WTC11 (cell line): Measurements from ENCODE around the gene TRRAP. TPM values are rescaled to one million over a fixed set of nuclear protein-coding genes. Genes with fewer than 3 reads are reported as not detected.

Source experiments
- ATAC-seq: fragments of 200-7000 bp; cut with Tn5 transposase; 2 replicates; pipeline ENCODE4 v1.10.0; 2021; ENCODE audit warnings: mild to moderate bottlenecking, moderate library complexity
- CTCF ChIA-PET: fragments of 300-600 bp; sonication (Branson Sonifier 250); formaldehyde crosslinking; loops from one replicate; lab custom pipeline; 2021; ENCODE audit warnings: antibody characterized with exemption; lab: Charles Lee
- POLR2A ChIA-PET: fragments of 350-600 bp; sonication (Branson Sonifier 250); formaldehyde crosslinking; loops from one replicate; lab custom pipeline; 2021; ENCODE audit warnings: antibody characterized with exemption; lab: Charles Lee
- DNase-seq: peaks from one replicate; pipeline ENCODE4 v3.0.0; 2021; ENCODE audit warnings: low spot score
- H3K27ac Mint-ChIP-seq: 2 replicates; pipeline ENCODE4 v1.8.0; 2021; ENCODE audit warnings: mixed read lengths
- H3K27me3 Mint-ChIP-seq: 2 replicates; pipeline ENCODE4 v1.8.0; 2021; ENCODE audit warnings: low read depth, mild to moderate bottlenecking, moderate library complexity, mixed read lengths
- H3K36me3 Mint-ChIP-seq: 2 replicates; pipeline ENCODE4 v1.8.0; 2021; ENCODE audit warnings: mixed read lengths
- H3K4me1 Mint-ChIP-seq: 2 replicates; pipeline ENCODE4 v1.8.0; 2022; ENCODE audit warnings: mixed read lengths
- H3K4me3 Mint-ChIP-seq: 2 replicates; pipeline ENCODE4 v1.8.0; 2021; ENCODE audit warnings: mild to moderate bottlenecking, moderate library complexity, mixed read lengths
- H3K9me3 Mint-ChIP-seq: 2 replicates; pipeline ENCODE4 v1.8.0; 2021; ENCODE audit warnings: mixed read lengths
- CREM ChIP-seq: sonication (generic); formaldehyde crosslinking; IDR thresholded peaks from 2 replicates; pipeline ENCODE4 v1.8.1; 2022; ENCODE audit warnings: mild to moderate bottlenecking, missing genetic modification reagents, moderate library complexity
- E2F1 ChIP-seq: sonication (generic); formaldehyde crosslinking; IDR thresholded peaks from 2 replicates; pipeline ENCODE4 v1.8.0; 2022; ENCODE audit warnings: mild to moderate bottlenecking, missing genetic modification reagents
- EMX1 ChIP-seq: fragments of 250-450 bp; sonication (Bioruptor Pico); IDR thresholded peaks from 2 replicates; pipeline ENCODE4 v1.8.0; 2021; ENCODE audit warnings: mild to moderate bottlenecking
- GTF2I ChIP-seq: fragments of 250-450 bp; sonication (Bioruptor Pico); conservative IDR thresholded peaks from 2 replicates; pipeline ENCODE4 v1.4.0; 2021; ENCODE audit warnings: mild to moderate bottlenecking
- IRF2 ChIP-seq: sonication (generic); formaldehyde crosslinking; IDR thresholded peaks from 2 replicates; pipeline ENCODE4 v1.8.0; 2022; ENCODE audit warnings: low read depth, missing genetic modification reagents, borderline replicate concordance
- JUN ChIP-seq: sonication (generic); formaldehyde crosslinking; IDR thresholded peaks from 2 replicates; pipeline ENCODE4 v1.8.0; 2023; ENCODE audit warnings: mild to moderate bottlenecking, missing genetic modification reagents
- KAT7 ChIP-seq: sonication (generic); formaldehyde crosslinking; IDR thresholded peaks from 2 replicates; pipeline ENCODE4 v1.8.1; 2023; ENCODE audit warnings: missing genetic modification reagents, mild to moderate bottlenecking, borderline replicate concordance
- MAX ChIP-seq: sonication (generic); formaldehyde crosslinking; IDR thresholded peaks from 2 replicates; pipeline ENCODE4 v1.8.0; 2022; ENCODE audit warnings: mild to moderate bottlenecking, missing genetic modification reagents
- MYBL2 ChIP-seq: sonication (generic); formaldehyde crosslinking; IDR thresholded peaks from 2 replicates; pipeline ENCODE4 v1.8.1; 2023; ENCODE audit warnings: mild to moderate bottlenecking, moderate library complexity, missing genetic modification reagents
- NFATC4 ChIP-seq: fragments of 250-450 bp; sonication (Bioruptor Pico); IDR thresholded peaks from 2 replicates; pipeline ENCODE4 v1.9.0; 2021; ENCODE audit warnings: mild to moderate bottlenecking
- NR2C2 ChIP-seq: sonication (generic); formaldehyde crosslinking; IDR thresholded peaks from 2 replicates; pipeline ENCODE4 v1.8.0; 2022; ENCODE audit warnings: mild to moderate bottlenecking, missing genetic modification reagents
- PRRX2 ChIP-seq: fragments of 250-450 bp; sonication (Bioruptor Pico); IDR thresholded peaks from 2 replicates; pipeline ENCODE4 v1.8.0; 2021; ENCODE audit warnings: mild to moderate bottlenecking
- SMAD4 ChIP-seq: sonication (generic); formaldehyde crosslinking; IDR thresholded peaks from 2 replicates; pipeline ENCODE4 v1.8.0; 2022; ENCODE audit warnings: mild to moderate bottlenecking, missing genetic modification reagents
- SOX15 ChIP-seq: fragments of 250-450 bp; sonication (Bioruptor Pico); IDR thresholded peaks from 2 replicates; pipeline ENCODE4 v1.9.0; 2021; ENCODE audit warnings: mild to moderate bottlenecking
- USF1 ChIP-seq: sonication (generic); formaldehyde crosslinking; IDR thresholded peaks from 2 replicates; pipeline ENCODE4 v1.8.0; 2022; ENCODE audit warnings: mild to moderate bottlenecking, missing genetic modification reagents
- ZBTB43 ChIP-seq: sonication (generic); formaldehyde crosslinking; IDR thresholded peaks from 2 replicates; pipeline ENCODE4 v1.8.1; 2023; ENCODE audit warnings: mild to moderate bottlenecking, missing genetic modification reagents
- ZMAT4 ChIP-seq: fragments of 250-450 bp; sonication (Bioruptor Pico); IDR thresholded peaks from 2 replicates; pipeline ENCODE4 v1.9.0; 2021; ENCODE audit warnings: mild to moderate bottlenecking
- ZNF121 ChIP-seq: sonication (generic); formaldehyde crosslinking; IDR thresholded peaks from 2 replicates; pipeline ENCODE4 v1.8.0; 2023; ENCODE audit warnings: missing genetic modification reagents
- ZNF317 ChIP-seq: sonication (generic); formaldehyde crosslinking; IDR thresholded peaks from 2 replicates; pipeline ENCODE4 v1.8.1; 2023; ENCODE audit warnings: low read depth, mild to moderate bottlenecking, moderate library complexity, missing genetic modification reagents, borderline replicate concordance
- ZSCAN18 ChIP-seq: fragments of 250-450 bp; sonication (Bioruptor Pico); IDR thresholded peaks from 2 replicates; pipeline ENCODE4 v2.1.2; 2022; ENCODE audit warnings: mild to moderate bottlenecking, moderate library complexity
- total RNA-seq: library from RNA; stranded (reverse); gene quantifications from 3 replicates; pipeline ENCODE4 v1.2.3, GENCODE V29; 2021
- TF ChIP-seq, protein P1 (sequence below): sonication (generic); formaldehyde crosslinking; IDR thresholded peaks from 2 replicates; pipeline ENCODE4 v1.8.1; 2022; ENCODE audit warnings: mild to moderate bottlenecking, missing genetic modification reagents, moderate library complexity, borderline replicate concordance
- TF ChIP-seq, protein P2 (sequence below): sonication (generic); formaldehyde crosslinking; IDR thresholded peaks from 2 replicates; pipeline ENCODE4 v1.8.1; 2022; ENCODE audit warnings: low read depth, missing genetic modification reagents, borderline replicate concordance
- TF ChIP-seq, protein P3 (sequence below): sonication (generic); formaldehyde crosslinking; IDR thresholded peaks from 2 replicates; pipeline ENCODE4 v1.8.0; 2023; ENCODE audit warnings: mild to moderate bottlenecking, missing genetic modification reagents

TRRAP gene
- total RNA-seq, 1 experiment from 2014 or later = 46.5 TPM

DNA sequence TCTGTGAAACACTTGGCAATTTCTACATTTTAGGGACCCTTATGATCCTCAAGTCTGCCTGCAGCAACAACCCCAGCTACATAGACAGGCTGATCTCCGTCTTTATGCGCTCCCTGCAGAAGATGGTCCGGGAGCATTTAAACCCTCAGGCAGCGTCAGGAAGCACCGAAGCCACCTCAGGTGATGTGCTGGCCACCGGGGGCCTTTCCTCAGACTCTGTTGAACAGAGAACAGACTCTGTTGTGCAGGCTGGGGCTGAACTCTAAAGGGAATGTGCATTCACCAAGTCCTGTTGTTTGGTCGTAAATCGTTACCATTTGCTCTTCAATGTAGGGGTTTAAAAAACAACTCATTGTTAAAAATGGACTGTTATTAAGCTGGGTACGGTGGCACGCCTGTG, 86.3 kb downstream of the TRRAP start:
- H3K36me3 Mint-ChIP-seq = peaks cover 82% of the 10 kb centered on the region

GRCh38 chr7:98968621-98969020, 90.3 kb downstream of the TRRAP start:
- no peak overlapping the region for H3K27ac Mint-ChIP-seq
- TF ChIP-seq, protein P1, sequence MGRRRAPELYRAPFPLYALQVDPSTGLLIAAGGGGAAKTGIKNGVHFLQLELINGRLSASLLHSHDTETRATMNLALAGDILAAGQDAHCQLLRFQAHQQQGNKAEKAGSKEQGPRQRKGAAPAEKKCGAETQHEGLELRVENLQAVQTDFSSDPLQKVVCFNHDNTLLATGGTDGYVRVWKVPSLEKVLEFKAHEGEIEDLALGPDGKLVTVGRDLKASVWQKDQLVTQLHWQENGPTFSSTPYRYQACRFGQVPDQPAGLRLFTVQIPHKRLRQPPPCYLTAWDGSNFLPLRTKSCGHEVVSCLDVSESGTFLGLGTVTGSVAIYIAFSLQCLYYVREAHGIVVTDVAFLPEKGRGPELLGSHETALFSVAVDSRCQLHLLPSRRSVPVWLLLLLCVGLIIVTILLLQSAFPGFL (CRISPR knock-in tag) = no peak
- TF ChIP-seq ZBTB43 (CRISPR knock-in tag) (no peak), ZMAT4 (CRISPR knock-in tag) (no peak), MYBL2 (CRISPR knock-in tag) (no peak)
- H3K9me3 Mint-ChIP-seq = no peaks in the 10 kb centered on the region
- no peak for DNase-seq
- ChIA-PET POLR2A (no interaction called here), CTCF (no interaction called here)
- H3K36me3 Mint-ChIP-seq = peaks cover 86% of the 10 kb centered on the region
- H3K27me3 Mint-ChIP-seq = no peaks in the 10 kb centered on the region
- no peaks in the 10 kb centered on the region for H3K4me1 Mint-ChIP-seq
- no peak overlapping the region for H3K4me3 Mint-ChIP-seq
- no peak for ATAC-seq

More for the DNA sequence above, 86.3 kb downstream of the TRRAP start:
- Mint-ChIP-seq H3K27me3 (no peaks in the 10 kb centered on the region), H3K9me3 (no peaks in the 10 kb centered on the region), H3K27ac (no peak overlapping the region), H3K4me1 (no peaks in the 10 kb centered on the region), H3K4me3 (no peak overlapping the region)
- no peak for DNase-seq
- POLR2A ChIA-PET = no interaction called here
- TF ChIP-seq SOX15 = no peak
- TF ChIP-seq GTF2I = no peak
- TF ChIP-seq, protein P2, sequence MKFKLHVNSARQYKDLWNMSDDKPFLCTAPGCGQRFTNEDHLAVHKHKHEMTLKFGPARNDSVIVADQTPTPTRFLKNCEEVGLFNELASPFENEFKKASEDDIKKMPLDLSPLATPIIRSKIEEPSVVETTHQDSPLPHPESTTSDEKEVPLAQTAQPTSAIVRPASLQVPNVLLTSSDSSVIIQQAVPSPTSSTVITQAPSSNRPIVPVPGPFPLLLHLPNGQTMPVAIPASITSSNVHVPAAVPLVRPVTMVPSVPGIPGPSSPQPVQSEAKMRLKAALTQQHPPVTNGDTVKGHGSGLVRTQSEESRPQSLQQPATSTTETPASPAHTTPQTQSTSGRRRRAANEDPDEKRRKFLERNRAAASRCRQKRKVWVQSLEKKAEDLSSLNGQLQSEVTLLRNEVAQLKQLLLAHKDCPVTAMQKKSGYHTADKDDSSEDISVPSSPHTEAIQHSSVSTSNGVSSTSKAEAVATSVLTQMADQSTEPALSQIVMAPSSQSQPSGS (CRISPR knock-in tag) = no peak
- TF ChIP-seq ZSCAN18 (CRISPR knock-in tag) = no peak
- no peak for TF ChIP-seq CREM (CRISPR knock-in tag)
- no peak for TF ChIP-seq MAX (CRISPR knock-in tag)
- no peak for TF ChIP-seq PRRX2 (CRISPR knock-in tag)
- no peak for TF ChIP-seq EMX1
- TF ChIP-seq NR2C2 (CRISPR knock-in tag) = no peak
- no peak for TF ChIP-seq ZNF121 (CRISPR knock-in tag)
- TF ChIP-seq SMAD4 = no peak
- TF ChIP-seq IRF2 (CRISPR knock-in tag) = no peak
- TF ChIP-seq E2F1 (CRISPR knock-in tag) = no peak
- no peak for TF ChIP-seq NFATC4
- TF ChIP-seq JUN (CRISPR knock-in tag) = no peak
- TF ChIP-seq ZNF317 (CRISPR knock-in tag) = no peak
- TF ChIP-seq, protein P3, sequence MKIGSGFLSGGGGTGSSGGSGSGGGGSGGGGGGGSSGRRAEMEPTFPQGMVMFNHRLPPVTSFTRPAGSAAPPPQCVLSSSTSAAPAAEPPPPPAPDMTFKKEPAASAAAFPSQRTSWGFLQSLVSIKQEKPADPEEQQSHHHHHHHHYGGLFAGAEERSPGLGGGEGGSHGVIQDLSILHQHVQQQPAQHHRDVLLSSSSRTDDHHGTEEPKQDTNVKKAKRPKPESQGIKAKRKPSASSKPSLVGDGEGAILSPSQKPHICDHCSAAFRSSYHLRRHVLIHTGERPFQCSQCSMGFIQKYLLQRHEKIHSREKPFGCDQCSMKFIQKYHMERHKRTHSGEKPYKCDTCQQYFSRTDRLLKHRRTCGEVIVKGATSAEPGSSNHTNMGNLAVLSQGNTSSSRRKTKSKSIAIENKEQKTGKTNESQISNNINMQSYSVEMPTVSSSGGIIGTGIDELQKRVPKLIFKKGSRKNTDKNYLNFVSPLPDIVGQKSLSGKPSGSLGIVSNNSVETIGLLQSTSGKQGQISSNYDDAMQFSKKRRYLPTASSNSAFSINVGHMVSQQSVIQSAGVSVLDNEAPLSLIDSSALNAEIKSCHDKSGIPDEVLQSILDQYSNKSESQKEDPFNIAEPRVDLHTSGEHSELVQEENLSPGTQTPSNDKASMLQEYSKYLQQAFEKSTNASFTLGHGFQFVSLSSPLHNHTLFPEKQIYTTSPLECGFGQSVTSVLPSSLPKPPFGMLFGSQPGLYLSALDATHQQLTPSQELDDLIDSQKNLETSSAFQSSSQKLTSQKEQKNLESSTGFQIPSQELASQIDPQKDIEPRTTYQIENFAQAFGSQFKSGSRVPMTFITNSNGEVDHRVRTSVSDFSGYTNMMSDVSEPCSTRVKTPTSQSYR (CRISPR knock-in tag) = no peak
- no peak for TF ChIP-seq KAT7 (CRISPR knock-in tag)
- no peak for TF ChIP-seq USF1 (CRISPR knock-in tag)
- CTCF ChIA-PET = no interaction called here
- no peak for ATAC-seq
